ENCODE measurements around the gene INS.

The INS gene

GRCh38 chr11:2168286-2169004 lies 7.4 kb upstream of the INS start:
- TF ChIP-seq CTCF (IDR thresholded peaks at IDR 0.05; ENCODE audit: low read length, missing control alignments), result no peak
- DNase-seq (ENCODE audit: low read depth), result no peak
- no peak overlapping the region for H3K4me3 ChIP-seq (replicated peaks; ENCODE audit: low read depth, low read length)

GRCh38 chr11:2167141-2168045 lies 6.4 kb upstream of the INS start:
- no peak for TF ChIP-seq CTCF (IDR thresholded peaks at IDR 0.05; ENCODE audit: low read length, missing control alignments)
- no peak overlapping the region for H3K4me3 ChIP-seq (replicated peaks; ENCODE audit: low read depth, low read length)
- DNase-seq (ENCODE audit: low read depth), result no peak

- no peak overlapping the region for H3K4me3 ChIP-seq (replicated peaks; ENCODE audit: low read depth, low read length)
- no peak for DNase-seq (ENCODE audit: low read depth)
- TF ChIP-seq CTCF (IDR thresholded peaks at IDR 0.05; ENCODE audit: low read length, missing control alignments), result peak; percentile 24
These were observed 5.3 kb upstream of the INS start for GRCh38 chr11:2166091-2166851.

- H3K4me3 ChIP-seq (replicated peaks; ENCODE audit: low read depth, low read length), result no peak overlapping the region
- no peak for TF ChIP-seq CTCF (IDR thresholded peaks at IDR 0.05; ENCODE audit: low read length, missing control alignments)
- DNase-seq (ENCODE audit: low read depth), result no peak
These were observed 4.6 kb upstream of the INS start for GRCh38 chr11:2165571-2165970.

DNA sequence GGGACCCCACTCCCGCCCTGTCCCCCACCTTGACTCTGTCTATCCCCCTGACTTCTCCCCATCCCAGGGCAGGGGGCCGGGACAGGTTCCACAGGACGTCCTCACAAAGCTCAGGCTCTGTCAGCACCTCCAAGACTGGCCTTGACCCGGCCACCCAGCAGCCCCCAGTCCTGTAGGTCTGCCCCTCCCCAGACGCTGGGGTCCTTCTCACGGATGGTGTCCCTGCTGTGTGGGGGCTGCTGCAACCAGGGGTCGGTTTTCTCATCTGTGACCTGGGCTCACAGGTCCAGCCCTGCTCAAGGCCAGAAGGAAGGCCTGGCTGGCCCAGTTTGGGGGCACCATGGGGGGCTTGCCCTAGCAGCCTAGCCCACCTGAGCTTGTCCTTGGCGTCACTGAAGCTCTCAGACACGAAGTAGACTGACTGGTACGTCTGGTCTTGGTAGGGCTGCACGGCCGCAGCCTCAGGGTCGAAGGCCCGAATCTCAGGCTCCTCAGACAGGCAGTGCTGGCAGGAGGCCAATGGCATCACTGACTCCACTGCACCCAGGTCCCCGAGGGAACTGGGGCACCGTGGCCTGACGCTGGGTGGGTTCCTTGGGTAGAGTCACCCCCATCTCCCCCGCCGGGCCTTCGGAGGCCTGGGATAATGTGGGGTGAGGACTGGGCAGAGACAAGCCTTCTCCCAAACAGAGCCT lies 4.0 kb upstream of the INS start:
- no peak for TF ChIP-seq CTCF (IDR thresholded peaks at IDR 0.05; ENCODE audit: low read length, missing control alignments)
- H3K4me3 ChIP-seq (replicated peaks; ENCODE audit: low read depth, low read length), result no peak overlapping the region
- no peak for DNase-seq (ENCODE audit: low read depth)

- no peak for TF ChIP-seq CTCF (IDR thresholded peaks at IDR 0.05; ENCODE audit: low read length, missing control alignments)
- no peak overlapping the region for H3K4me3 ChIP-seq (replicated peaks; ENCODE audit: low read depth, low read length)
- DNase-seq (ENCODE audit: low read depth), result no peak
These were observed 3.1 kb upstream of the INS start for GRCh38 chr11:2164081-2164480.

Measured in fibroblast of pulmonary artery (primary cell).